Astrocyte of the cerebellum (primary cell): ENCODE measurements around the gene BIRC6.

ENCODE experiments used
- DNase-seq: peaks from one replicate; pipeline ENCODE4 v3.0.0-alpha.2; 2011; ENCODE audit warnings: low read depth
- H3K4me3 ChIP-seq: 2 replicates; pipeline ENCODE4 v1.5.1; 2011; ENCODE audit warnings: mild to moderate bottlenecking, low read depth, low read length, moderate library complexity
- CTCF ChIP-seq: IDR thresholded peaks from 2 replicates; pipeline ENCODE4 v1.5.1; 2012; ENCODE audit warnings: low read length, low read depth, moderate library complexity, mild to moderate bottlenecking; ENCODE audit errors: missing control alignments
- in situ Hi-C: cut with HindIII; loops from 2 replicates; pipeline ENCODE4 v1.10.0; 2017; ENCODE audit warnings: low sequenced_read_pairs

The BIRC6 gene

DNA sequence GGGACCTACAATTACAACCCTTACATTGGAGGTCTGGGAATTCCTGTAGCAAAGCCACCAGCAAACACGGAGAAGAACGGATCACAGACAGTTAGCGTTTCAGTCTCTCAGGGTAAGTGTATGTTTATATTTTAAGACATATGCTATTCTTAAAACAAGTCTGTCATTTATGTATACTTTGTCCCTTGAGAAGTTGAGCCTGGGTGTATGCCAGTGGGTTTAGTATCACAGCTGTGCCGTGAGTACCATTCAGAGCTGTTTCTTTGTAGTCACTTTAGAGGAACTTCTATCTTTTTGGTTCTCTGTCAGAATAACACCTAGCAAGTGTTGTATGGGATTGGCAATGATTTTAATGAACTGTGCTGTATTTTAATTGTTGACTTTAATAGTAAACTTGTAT, 125.6 kb downstream of the BIRC6 start:
- no peak overlapping the region for H3K4me3 ChIP-seq
- no peak for TF ChIP-seq CTCF
- no peak for DNase-seq
- in situ Hi-C loops, result no loop called here

DNA sequence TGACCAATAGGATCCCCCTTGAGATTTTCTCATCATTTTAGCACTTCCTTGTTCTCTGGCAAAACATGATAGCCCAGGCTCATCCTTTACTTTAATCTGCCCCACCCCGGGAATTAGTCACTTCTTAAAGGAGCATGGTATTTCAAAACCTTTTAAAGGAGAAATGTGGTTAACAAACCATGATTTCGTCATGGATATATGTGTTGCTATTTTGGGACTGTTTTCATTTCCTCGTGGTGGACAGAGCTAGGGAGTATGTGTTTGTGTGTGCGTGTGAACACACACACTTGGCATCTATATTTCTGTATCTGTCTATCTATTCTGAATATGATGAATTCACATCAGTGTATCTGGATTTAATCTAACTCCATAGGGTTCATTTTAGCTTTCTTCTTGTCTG, 128.1 kb downstream of the BIRC6 start:
- in situ Hi-C loops, result no loop called here
- DNase-seq, result peak; percentile 73
- H3K4me3 ChIP-seq, result no peak overlapping the region
- TF ChIP-seq CTCF, result no peak

- no peak overlapping the region for H3K4me3 ChIP-seq
- no peak for DNase-seq
- in situ Hi-C loops, result no loop called here
- no peak for TF ChIP-seq CTCF
Measured at GRCh38 chr2:32485399-32485798, 128.6 kb downstream of the BIRC6 start.

DNA sequence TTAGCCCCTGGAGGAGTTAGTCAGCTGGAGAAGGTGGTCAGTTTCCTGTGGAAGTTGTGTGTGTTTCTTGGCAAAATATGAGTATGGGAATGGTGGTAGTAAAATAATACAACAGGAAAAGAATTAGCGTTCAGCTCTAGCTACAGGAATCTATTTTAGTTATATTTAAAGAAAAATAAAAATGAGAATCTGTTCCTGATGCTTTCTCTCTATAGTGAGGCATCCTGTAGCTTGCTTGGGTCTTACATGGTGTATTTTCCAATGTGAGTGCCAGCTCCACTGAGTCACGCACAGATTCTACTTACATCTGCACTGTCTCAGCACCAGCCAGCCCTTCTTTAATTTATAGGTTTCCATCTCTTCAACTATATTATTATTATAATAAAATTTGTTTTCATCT, 132.2 kb downstream of the BIRC6 start:
- no peak for TF ChIP-seq CTCF

DNA sequence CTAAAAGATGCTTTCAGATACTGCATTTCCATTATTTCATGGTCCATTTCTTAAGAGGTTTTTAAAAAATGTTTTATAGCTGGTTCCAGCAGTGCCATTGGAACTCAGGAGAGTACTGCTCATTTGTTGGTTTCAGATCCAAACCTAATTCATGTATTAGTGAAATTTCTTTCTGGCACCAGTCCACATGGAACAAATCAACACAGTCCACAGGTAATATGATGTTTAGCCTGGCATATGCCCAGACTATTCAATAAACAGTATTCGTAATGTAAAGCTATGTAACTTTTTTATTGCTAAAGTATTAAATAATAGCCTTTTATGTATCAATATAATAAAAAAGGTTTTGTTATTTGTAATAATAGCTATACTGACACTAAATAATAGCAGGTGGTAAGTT, 134.5 kb downstream of the BIRC6 start:
- no peak for TF ChIP-seq CTCF
- no peak for DNase-seq
- in situ Hi-C loops, result no loop called here
- H3K4me3 ChIP-seq, result no peak overlapping the region

More for the DNA sequence above, 132.2 kb downstream of the BIRC6 start:
- in situ Hi-C loops, result no loop called here
- no peak for DNase-seq
- no peak overlapping the region for H3K4me3 ChIP-seq

DNA sequence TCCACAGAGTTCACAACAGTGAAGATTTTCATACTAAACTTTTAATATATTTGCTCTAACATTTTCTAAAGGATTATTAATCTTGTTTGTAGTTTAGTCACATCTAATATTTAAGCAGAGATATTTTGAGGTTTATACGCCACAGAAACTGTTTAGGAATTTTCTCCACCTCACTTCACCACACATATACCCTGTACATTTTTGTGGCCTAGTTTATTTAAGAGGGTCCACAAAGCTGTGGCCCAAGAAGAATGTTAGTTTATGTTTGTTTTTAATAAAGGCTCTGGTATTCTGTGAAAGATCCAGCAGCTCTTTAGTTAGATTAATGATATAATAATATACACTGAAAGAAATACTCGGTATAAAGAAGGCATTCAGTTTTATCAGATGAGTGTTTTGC, 138.3 kb downstream of the BIRC6 start:
- no peak for TF ChIP-seq CTCF
- H3K4me3 ChIP-seq, result no peak overlapping the region
- peak; percentile 51 for DNase-seq
- in situ Hi-C loops, result no loop called here

DNA sequence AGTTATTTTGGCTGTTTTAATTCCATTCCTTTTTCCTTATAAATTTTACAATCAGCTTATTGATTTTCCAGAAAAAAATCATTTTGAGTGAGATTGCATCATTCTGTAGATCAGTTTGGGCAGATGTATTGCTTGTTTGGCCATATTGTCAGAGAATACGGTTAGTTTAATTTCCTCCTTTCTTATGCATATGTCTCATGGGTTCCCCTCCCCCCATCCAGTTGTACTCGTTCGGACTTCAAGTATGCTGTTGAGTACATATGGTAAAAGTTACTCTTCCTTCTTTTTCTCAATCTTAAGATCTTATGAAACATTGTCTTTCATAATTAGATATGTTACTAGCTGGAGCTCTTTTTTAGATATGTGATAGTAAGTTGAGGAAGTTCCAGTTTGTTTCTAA, 139.8 kb downstream of the BIRC6 start:
- DNase-seq, result no peak
- H3K4me3 ChIP-seq, result no peak overlapping the region
- no peak for TF ChIP-seq CTCF
- in situ Hi-C loops, result no loop called here
